GM12873 (cell line): Measurements from ENCODE around the gene RTRAF.

ENCODE experiments used
- TF ChIP-seq, protein P1 (sequence below): IDR thresholded peaks from 2 replicates; pipeline ENCODE4 v1.5.1; 2012; ENCODE audit warnings: low read depth, mild to moderate bottlenecking, moderate library complexity, low read length, control low read depth; ENCODE audit not compliant: insufficient read depth; ENCODE audit errors: missing control alignments

The RTRAF gene

DNA sequence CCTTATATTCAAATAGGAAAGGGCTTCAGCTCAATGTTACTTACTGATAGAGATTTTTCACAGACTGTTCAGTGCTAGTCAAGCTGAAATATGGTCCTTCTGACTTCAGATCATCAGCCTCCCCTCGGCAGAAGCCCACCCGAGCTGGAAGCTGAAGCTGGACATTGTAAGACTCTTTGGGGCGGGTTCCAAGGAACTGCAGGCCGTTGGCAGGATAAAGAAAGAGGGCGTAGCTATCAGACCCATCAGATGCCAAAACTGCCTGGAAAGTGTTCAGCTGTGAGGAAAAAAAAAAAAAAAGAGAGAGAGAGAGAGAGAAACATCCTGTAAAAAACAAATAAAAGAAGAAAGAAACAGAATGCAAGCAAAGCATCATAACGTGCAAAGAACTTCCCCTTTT lies 70.7 kb downstream of the RTRAF start:
- TF ChIP-seq, protein P1, sequence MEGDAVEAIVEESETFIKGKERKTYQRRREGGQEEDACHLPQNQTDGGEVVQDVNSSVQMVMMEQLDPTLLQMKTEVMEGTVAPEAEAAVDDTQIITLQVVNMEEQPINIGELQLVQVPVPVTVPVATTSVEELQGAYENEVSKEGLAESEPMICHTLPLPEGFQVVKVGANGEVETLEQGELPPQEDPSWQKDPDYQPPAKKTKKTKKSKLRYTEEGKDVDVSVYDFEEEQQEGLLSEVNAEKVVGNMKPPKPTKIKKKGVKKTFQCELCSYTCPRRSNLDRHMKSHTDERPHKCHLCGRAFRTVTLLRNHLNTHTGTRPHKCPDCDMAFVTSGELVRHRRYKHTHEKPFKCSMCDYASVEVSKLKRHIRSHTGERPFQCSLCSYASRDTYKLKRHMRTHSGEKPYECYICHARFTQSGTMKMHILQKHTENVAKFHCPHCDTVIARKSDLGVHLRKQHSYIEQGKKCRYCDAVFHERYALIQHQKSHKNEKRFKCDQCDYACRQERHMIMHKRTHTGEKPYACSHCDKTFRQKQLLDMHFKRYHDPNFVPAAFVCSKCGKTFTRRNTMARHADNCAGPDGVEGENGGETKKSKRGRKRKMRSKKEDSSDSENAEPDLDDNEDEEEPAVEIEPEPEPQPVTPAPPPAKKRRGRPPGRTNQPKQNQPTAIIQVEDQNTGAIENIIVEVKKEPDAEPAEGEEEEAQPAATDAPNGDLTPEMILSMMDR = no peak
